Activated CD4-positive, alpha-beta T cell treated with anti-CD3 and anti-CD28 coated beads for 4 hours (primary cell): Measurements from ENCODE around the gene CD74.

Experiments used
- DNase-seq, 2 donors: peaks; one replicate each; pipeline ENCODE4 v3.0.0-alpha.2; 2020

The CD74 gene

GRCh38 chr5:150357326-150358260, 55.1 kb downstream of the CD74 start, which contains the start of gene TCOF1:
Gene TCOF1 (plus strand): TSS chr5:150357697. CDS start chr5:150357747, 50 bp downstream.
- DNase-seq = peak; percentile 95 to 97

DNA sequence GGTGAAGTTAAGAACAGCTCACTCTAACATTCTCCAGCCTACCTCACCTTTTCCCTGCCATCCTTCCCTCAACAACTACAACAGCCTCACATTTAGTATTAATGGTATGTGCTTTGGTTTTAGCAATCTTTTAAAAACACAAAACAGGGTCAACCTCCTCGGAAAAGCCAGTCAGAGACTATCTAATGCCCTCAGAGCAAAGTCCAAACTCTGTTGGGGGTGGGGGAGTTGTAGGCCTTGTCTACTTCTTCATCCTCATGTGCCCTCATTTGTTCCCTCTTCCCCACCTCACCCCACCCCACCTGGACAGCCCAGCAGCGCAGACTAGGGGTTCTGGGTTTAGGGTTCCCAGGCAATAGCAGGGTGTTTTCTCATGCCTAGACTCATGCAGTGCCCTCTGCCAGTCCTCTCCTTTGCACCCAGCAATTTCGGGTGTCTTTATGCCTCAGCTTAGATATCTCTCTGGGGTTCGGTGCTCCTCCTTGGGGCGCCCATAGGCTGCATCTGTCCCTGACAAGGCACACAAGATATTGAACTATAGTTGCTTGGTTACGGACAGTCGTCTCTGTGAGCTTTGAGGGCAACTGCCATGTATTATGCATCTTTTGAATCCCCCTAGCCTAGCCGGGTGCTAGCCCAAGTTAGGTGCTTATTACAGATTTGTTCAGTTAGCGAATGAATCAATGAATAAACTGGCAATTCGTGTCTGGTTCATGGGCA, 56.0 kb downstream of the CD74 start:
- no peak for DNase-seq

- no peak for DNase-seq
These were observed 56.9 kb downstream of the CD74 start for GRCh38 chr5:150355791-150356190.

DNA sequence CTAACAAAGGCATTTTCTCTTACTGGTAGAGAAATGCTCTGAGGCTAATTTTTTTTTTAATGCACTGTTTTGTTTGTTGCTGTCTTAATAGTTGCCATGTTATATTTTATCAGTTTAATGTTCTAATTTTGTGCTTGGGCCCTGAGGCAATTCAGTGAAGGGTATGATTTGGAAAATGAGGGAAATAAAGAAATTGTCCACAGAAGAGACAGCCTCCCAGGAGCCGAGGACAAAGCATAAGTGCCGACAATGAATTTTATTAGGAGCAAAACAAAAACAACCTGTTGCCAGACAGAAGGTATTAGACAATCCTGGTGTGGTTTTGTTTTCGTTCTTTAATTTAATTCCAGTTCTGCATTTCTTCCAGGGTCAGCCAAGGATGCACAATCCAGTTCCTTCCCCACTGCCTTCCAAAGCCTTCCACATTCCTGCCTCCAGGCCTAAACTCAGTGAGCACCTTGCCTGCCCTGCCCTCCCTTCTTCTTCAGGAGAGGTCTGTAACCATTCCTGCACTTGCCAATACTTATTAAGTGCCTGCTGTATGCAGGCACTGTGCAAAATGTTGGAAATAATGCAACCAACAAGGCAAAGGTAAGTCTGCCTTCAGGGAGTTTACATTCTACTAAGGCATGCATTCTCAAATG, 59.6 kb downstream of the CD74 start:
- no peak for DNase-seq

DNA sequence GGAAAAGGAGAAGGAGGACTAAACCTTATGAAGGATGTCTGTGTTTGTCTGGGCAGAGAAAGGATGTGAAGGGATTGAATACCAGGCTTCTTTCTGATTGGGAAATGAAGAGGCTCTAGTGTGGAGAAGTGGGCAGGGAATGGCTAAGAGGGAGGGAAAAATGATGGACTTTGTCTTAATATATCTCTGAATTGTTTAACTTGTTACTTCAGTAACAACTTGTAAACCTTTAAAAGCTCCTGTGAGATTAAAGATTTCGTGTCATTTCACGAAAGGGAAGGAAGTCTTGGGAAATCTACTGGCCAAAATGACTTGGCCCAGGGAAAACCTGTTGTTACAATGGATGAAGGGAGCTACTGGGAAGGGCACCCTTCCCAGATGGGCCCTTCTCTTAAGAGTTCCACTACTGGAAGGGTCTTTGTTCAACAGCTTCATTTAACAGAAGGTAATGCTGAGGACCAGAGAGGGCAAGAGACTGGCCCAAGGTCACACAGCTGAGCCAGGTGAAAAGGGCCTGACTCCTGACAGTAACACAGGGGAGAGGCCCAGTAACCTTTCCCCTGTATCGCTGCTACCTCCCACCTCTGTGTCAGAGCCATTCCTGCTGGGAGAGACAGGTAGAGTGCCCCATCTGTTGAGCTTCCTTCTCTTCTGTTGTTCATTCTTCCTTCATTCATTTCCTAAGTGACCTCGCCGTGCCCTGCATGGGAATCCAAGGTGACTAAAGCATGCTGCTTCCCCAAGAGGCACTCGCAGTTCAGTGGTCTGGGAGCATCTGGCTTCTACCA, 60.3 kb downstream of the CD74 start:
- DNase-seq = no peak
